SU-DHL-6 (cell line): ENCODE data around the gene MMP14.
A peak's percentile ranks its signal among the peaks of the same experiment; 100 is the strongest.

Source experiments
- H2AFZ ChIP-seq: fragments of 200-600 bp; sonication (generic); 2 replicates; pipeline ENCODE4 v1.6.1; 2014; ENCODE audit warnings: low read depth, mild to moderate bottlenecking, moderate library complexity, mixed read lengths, antibody characterized with exemption, low read length; ENCODE audit not compliant: severe bottlenecking
- H3F3A ChIP-seq: fragments of 200-600 bp; shearing (Covaris generic); 2 replicates; pipeline ENCODE4 v1.6.0; 2016; ENCODE audit warnings: antibody characterized with exemption, mild to moderate bottlenecking; ENCODE audit not compliant: insufficient read depth
- H3K27ac ChIP-seq: fragments of 200-600 bp; sonication (generic); 2 replicates; pipeline ENCODE4 v1.5.1; 2016; ENCODE audit warnings: low read depth, mild to moderate bottlenecking, low read length, moderate library complexity, mixed read lengths
- H3K27me3 ChIP-seq: fragments of 200-600 bp; sonication (generic), shearing (Covaris generic); 2 replicates; pipeline ENCODE4 v1.6.0; 2014; ENCODE audit warnings: mild to moderate bottlenecking, low read length
- H3K36me3 ChIP-seq: fragments of 200-600 bp; sonication (generic); 2 replicates; pipeline ENCODE4 v1.6.1; 2014; ENCODE audit warnings: mild to moderate bottlenecking, low read length, mixed read lengths
- H3K4me2 ChIP-seq: fragments of 300-600, 200-600 bp; shearing (Covaris generic), sonication (generic); 2 replicates; pipeline ENCODE4 v1.6.0; 2014; ENCODE audit warnings: low read length, low read depth, mild to moderate bottlenecking; ENCODE audit not compliant: poor library complexity, severe bottlenecking
- H3K4me3 ChIP-seq: fragments of 200-600 bp; sonication (generic); 2 replicates; pipeline ENCODE4 v1.5.1; 2014; ENCODE audit warnings: antibody characterized with exemption, low read length, mild to moderate bottlenecking, mixed read lengths; ENCODE audit not compliant: insufficient read depth, poor library complexity, severe bottlenecking
- H3K79me2 ChIP-seq: fragments of 200-600 bp; sonication (generic); 2 replicates; pipeline ENCODE4 v1.6.1; 2014; ENCODE audit warnings: mild to moderate bottlenecking, low read length, moderate library complexity; ENCODE audit not compliant: insufficient read depth
- H3K9ac ChIP-seq: fragments of 200-600 bp; sonication (generic); 2 replicates; pipeline ENCODE4 v1.7.0; 2014; ENCODE audit warnings: mild to moderate bottlenecking, low read length
- H3K9me2 ChIP-seq: fragments of 200-600 bp; sonication (generic); replicated peaks from 2 replicates; pipeline ENCODE4 v1.6.1; 2014; ENCODE audit warnings: low read length; ENCODE audit not compliant: insufficient read depth
- H3K9me3 ChIP-seq: fragments of 200-600 bp; sonication (generic); 2 replicates; pipeline ENCODE4 v1.6.1; 2014; ENCODE audit warnings: low read length, mixed read lengths; ENCODE audit not compliant: insufficient read depth
- H4K20me1 ChIP-seq: fragments of 200-600 bp; sonication (generic); 2 replicates; pipeline ENCODE4 v1.6.1; 2014; ENCODE audit warnings: low read depth, mild to moderate bottlenecking, antibody characterized with exemption, low read length, moderate library complexity, mixed read lengths
- CTCF ChIP-seq: fragments of 200-600 bp; sonication (generic); IDR thresholded peaks from one replicate; pipeline ENCODE4 v1.5.1; 2017; ENCODE audit warnings: antibody characterized with exemption, mild to moderate bottlenecking, low read length, moderate library complexity; ENCODE audit not compliant: insufficient read depth, poor library complexity, severe bottlenecking
- EZH2phosphoT487 ChIP-seq: fragments of 200-600 bp; sonication (generic), shearing (Covaris generic); conservative IDR thresholded peaks from 2 replicates; pipeline ENCODE4 v1.6.1; 2018; ENCODE audit warnings: mild to moderate bottlenecking, antibody characterized with exemption, low read length, moderate library complexity, mixed read lengths

Gene MMP14

GRCh38 chr14:22888662-22889061, 52.3 kb downstream of the MMP14 start:
- Histone ChIP-seq H2AFZ (no peak overlapping the region), H3K9me2 (no peaks in the 10 kb centered on the region), H3K9ac (peak overlapping the region; percentile 50), H3K9me3 (no peaks in the 10 kb centered on the region), H3F3A (peaks cover 24% of the 10 kb centered on the region), H3K36me3 (no peaks in the 10 kb centered on the region), H3K79me2 (no peaks in the 10 kb centered on the region), H3K4me3 (peak overlapping the region; percentile 12), H3K27me3 (no peaks in the 10 kb centered on the region), H3K27ac (peak overlapping the region; percentile 86), H3K4me2 (peak overlapping the region; percentile 78), H4K20me1 (no peaks in the 10 kb centered on the region)
- TF ChIP-seq EZH2phosphoT487, result no peak
- no peak for TF ChIP-seq CTCF

DNA sequence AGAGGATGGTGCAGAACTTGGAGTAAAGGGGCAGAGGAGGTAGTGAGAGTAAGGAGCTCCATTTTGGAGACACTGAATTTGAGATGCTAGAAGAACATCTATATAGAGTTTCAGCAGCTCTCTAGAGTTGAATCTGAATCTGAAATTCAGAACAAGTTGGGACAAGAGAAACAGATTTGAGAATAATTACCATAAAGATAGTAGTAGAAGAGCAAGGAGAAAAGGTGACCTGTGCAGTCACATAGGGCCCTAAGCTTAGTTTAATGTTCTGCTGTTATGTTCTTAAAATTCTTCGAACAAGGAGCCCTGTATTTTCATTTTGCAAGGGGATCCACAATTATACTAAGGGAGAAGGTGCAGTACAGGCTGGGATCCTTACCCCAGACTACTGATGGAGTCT, 54.0 kb downstream of the MMP14 start:
- no peak overlapping the region for H3K9ac ChIP-seq
- no peaks in the 10 kb centered on the region for H3K9me3 ChIP-seq
- H3K36me3 ChIP-seq, result no peaks in the 10 kb centered on the region
- no peaks in the 10 kb centered on the region for H3K27me3 ChIP-seq
- no peak overlapping the region for H3K4me2 ChIP-seq
- H3F3A ChIP-seq, result peaks cover 24% of the 10 kb centered on the region
- H3K79me2 ChIP-seq, result no peaks in the 10 kb centered on the region
- H2AFZ ChIP-seq, result no peak overlapping the region
- H3K27ac ChIP-seq, result no peak overlapping the region
- no peak overlapping the region for H3K4me3 ChIP-seq
- H4K20me1 ChIP-seq, result no peaks in the 10 kb centered on the region
- H3K9me2 ChIP-seq, result no peaks in the 10 kb centered on the region
- TF ChIP-seq CTCF (no peak), EZH2phosphoT487 (no peak)

DNA sequence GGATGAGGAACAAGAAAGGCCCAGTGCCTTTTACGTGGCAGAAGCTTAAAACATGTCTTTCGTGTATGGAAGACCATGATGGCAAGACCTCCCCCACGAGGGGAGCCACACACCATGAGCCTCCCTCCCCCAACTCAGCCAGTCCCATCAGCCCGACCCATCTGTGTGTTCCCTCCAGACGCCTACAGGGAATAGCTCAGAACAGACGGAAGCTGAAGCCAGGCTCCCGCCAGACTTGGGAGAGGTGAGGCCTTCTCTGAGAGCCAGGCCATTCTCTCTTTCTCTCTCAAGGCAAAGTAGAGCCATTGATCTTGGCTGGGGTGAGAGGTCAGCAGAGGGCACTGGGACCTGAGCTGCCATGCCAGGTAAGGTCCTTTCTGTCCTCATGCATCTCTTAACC, 56.1 kb downstream of the MMP14 start:
- no peak overlapping the region for H3K4me3 ChIP-seq
- no peak overlapping the region for H2AFZ ChIP-seq
- no peak overlapping the region for H3K4me2 ChIP-seq
- peaks cover 11% of the 10 kb centered on the region for H3F3A ChIP-seq
- TF ChIP-seq CTCF, result no peak
- no peak for TF ChIP-seq EZH2phosphoT487
- no peaks in the 10 kb centered on the region for H3K9me2 ChIP-seq
- no peak overlapping the region for H3K27ac ChIP-seq
- H4K20me1 ChIP-seq, result no peaks in the 10 kb centered on the region
- no peak overlapping the region for H3K9ac ChIP-seq
- H3K36me3 ChIP-seq, result no peaks in the 10 kb centered on the region
- no peaks in the 10 kb centered on the region for H3K79me2 ChIP-seq
- no peaks in the 10 kb centered on the region for H3K9me3 ChIP-seq
- H3K27me3 ChIP-seq, result no peaks in the 10 kb centered on the region
